ENCODE measurements around the gene CDK5. TPM values are rescaled to one million over a fixed set of nuclear protein-coding genes. Genes with fewer than 3 reads are reported as not detected.
A peak's percentile ranks its signal among the peaks of the same experiment; 100 is the strongest.

Gene CDK5
- total and polyA plus RNA-seq, 9 of the 15 experiments (the other 6 are each of a cell fraction or from before 2014, with no cell fraction given) = 3.2 to 38.0 (median 27.5) TPM

DNA sequence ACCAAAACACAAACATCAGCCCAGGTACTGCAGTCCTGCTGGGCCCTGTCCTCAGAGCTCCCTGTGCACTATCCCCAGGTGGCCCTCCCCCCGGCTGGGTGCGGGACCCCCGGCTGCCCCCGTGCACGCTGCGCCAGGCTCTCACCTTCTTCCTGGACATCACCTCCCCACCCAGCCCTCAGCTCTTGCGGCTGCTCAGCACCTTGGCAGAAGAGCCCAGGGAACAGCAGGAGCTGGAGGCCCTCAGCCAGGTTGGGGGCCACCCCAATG lies 47.7 kb downstream of the CDK5 start (continued):
- TF ChIP-seq, protein P1, sequence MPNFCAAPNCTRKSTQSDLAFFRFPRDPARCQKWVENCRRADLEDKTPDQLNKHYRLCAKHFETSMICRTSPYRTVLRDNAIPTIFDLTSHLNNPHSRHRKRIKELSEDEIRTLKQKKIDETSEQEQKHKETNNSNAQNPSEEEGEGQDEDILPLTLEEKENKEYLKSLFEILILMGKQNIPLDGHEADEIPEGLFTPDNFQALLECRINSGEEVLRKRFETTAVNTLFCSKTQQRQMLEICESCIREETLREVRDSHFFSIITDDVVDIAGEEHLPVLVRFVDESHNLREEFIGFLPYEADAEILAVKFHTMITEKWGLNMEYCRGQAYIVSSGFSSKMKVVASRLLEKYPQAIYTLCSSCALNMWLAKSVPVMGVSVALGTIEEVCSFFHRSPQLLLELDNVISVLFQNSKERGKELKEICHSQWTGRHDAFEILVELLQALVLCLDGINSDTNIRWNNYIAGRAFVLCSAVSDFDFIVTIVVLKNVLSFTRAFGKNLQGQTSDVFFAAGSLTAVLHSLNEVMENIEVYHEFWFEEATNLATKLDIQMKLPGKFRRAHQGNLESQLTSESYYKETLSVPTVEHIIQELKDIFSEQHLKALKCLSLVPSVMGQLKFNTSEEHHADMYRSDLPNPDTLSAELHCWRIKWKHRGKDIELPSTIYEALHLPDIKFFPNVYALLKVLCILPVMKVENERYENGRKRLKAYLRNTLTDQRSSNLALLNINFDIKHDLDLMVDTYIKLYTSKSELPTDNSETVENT (CRISPR knock-in tag; IDR thresholded peaks at IDR 0.05) = peak; percentile 78; the same call in 1 of the 2 replicates
- TF ChIP-seq NRF1 (conservative IDR thresholded peaks at IDR 0.05 in 1 of 2, IDR thresholded peaks at IDR 0.05 in 1 of 2) = 0 out of 4 replicates have a peak, but pooled peaks have one; percentile 26 to 39
- TF ChIP-seq, protein P2, sequence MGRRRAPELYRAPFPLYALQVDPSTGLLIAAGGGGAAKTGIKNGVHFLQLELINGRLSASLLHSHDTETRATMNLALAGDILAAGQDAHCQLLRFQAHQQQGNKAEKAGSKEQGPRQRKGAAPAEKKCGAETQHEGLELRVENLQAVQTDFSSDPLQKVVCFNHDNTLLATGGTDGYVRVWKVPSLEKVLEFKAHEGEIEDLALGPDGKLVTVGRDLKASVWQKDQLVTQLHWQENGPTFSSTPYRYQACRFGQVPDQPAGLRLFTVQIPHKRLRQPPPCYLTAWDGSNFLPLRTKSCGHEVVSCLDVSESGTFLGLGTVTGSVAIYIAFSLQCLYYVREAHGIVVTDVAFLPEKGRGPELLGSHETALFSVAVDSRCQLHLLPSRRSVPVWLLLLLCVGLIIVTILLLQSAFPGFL (CRISPR knock-in tag; IDR thresholded peaks at IDR 0.05) = 0 out of 2 replicates have a peak, but pooled peaks have one; percentile 64

DNA sequence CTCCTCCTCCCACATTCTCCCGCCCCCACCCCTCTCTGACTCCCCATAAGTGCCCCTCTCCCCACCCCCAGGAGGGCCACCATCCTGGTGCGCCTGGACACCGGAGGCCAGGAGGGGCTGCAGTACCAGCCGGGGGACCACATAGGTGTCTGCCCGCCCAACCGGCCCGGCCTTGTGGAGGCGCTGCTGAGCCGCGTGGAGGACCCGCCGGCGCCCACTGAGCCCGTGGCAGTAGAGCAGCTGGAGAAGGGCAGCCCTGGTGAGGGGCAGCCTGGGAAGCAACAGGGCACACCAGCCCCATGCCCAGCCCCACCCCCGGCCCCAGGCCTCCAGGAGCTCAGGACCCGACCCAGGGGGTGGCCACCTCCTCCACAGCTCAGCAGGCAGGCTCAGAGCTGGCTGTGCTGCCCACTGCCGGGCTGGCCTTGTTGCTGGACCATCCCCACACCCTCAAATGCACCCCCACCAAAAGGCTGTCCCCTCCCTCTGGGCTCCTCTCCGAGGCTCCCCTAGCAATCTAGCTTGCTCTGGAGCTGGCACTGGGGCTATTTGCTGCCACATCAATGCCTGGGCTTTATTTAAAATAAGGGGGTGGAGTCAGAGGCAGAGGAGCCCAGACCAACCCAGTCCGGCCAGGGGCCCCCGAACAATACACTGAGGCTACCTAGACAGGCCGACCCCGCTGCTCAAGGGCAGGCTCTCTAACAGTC lies 48.2 kb downstream of the CDK5 start:
- Histone ChIP-seq H4K20me1 (replicated peaks; ENCODE audit: control insufficient read depth, insufficient read depth, low read length) (no peaks in the 10 kb centered on the region), H3K36me3 (ENCODE audit: control insufficient read depth, insufficient read depth, low read length) (peaks cover 27% of the 10 kb centered on the region; the same call in 1 of the 3 replicates), H2AFZ (ENCODE audit: low read depth, low read length) (peak overlapping the region; percentile 92), H3K9ac (ENCODE audit: insufficient read depth in 1 of 2, low read depth in 2 of 2, low read length in 2 of 2) (peak overlapping the region; percentile 77 to 94), H3K27me3 (ENCODE audit: control insufficient read depth in 2 of 2, insufficient read depth in 2 of 2, low read length in 2 of 2) (no peaks in the 10 kb centered on the region; a peak in 1 of 5 replicates), H3K4me1 (replicated peaks in 1 of 2; ENCODE audit: control insufficient read depth in 2 of 2, insufficient read depth in 2 of 2, low read length in 2 of 2) (peaks cover 42 to 74% of the 10 kb centered on the region in 2 experiments), H3K4me2 (ENCODE audit: insufficient read depth, low read length) (peak overlapping the region; percentile 100), H3K9me1 (ENCODE audit: control insufficient read depth, insufficient read depth, low read length) (no peaks in the 10 kb centered on the region), H3K79me2 (ENCODE audit: control insufficient read depth, insufficient read depth, low read length) (peaks cover 45% of the 10 kb centered on the region), H3K9me3 (replicated peaks; ENCODE audit: control insufficient read depth, insufficient read depth, low read depth, low read length) (no peaks in the 10 kb centered on the region), H3K4me3 (peak overlapping the region; percentile 57), H3K27ac (ENCODE audit: extremely low read depth, low read depth, low read length) (peak overlapping the region; percentile 85)
- POLR2A ChIA-PET = interaction anchor here (0.6 to 8.4 kb wide), 10 partner anchors 11 to 222 kb away, joined by 3 to 146 read pairs (median 5); partner anchors contain the start of genes ABCB8, ATG9B and FASTK
- in situ Hi-C loops (cut with MboI) (no loop called here), intact Hi-C loops (cut with micrococcal nuclease) (loop anchor here (2.0 to 10.0 kb wide), 3 partner anchors 75 to 223 kb away; partner anchors contain the start of gene CHPF2)
- FAIRE-seq (no peak), DNase-seq (ENCODE audit: extremely low read depth in 1 of 4, low spot score in 3 of 4) (peak; percentile 80 to 86 (median 83)), ATAC-seq (peak; percentile 64)
- no TSS peak for BruUV-seq (replicated peaks)
- 2% methylated on average over 21 of the region's 22 CpGs for WGBS (ENCODE audit: insufficient coverage, low coverage, missing lambda C conversion rate)
- CTCF ChIA-PET (ENCODE audit: low intra/inter-chr PET ratio) = interaction anchor here (0.6 to 3.5 kb wide), 8 partner anchors 9 to 231 kb away, joined by 3 to 15 read pairs (median 5); no protein-coding TSS in a partner anchor
- no peak for TF ChIP-seq TBP (optimal IDR thresholded peaks at IDR 0.05; ENCODE audit: low read depth, low read length)
- peak; percentile 25; the same call in 1 of the 2 replicates for TF ChIP-seq ELF2 (CRISPR knock-in tag; IDR thresholded peaks at IDR 0.05)
- peak; percentile 50 for TF ChIP-seq BRD9 (IDR thresholded peaks at IDR 0.05; ENCODE audit: low read depth, partially characterized antibody)
- TF ChIP-seq ZBTB7A (IDR thresholded peaks at IDR 0.05; ENCODE audit: borderline replicate concordance, control insufficient read depth, low read depth, low read length) = peak; percentile 97
- TF ChIP-seq CCNT2 (IDR thresholded peaks at IDR 0.05; ENCODE audit: borderline replicate concordance, extremely low read depth, insufficient read length, low read depth, low read length) = peak; percentile 31
- 0 out of 2 replicates have a peak, but pooled peaks have one; percentile 45 for TF ChIP-seq ZNF133 (CRISPR knock-in tag; IDR thresholded peaks at IDR 0.05)
- TF ChIP-seq MYC (IDR thresholded peaks at IDR 0.05; ENCODE audit: low read depth, low read length) = peak; percentile 7; the same call in 1 of the 2 replicates
- no peak for TF ChIP-seq MYC (CRISPR knock-in tag; IDR thresholded peaks at IDR 0.05; ENCODE audit: borderline replicate concordance, low read depth)
- peak; percentile 43 to 63 for TF ChIP-seq RAD21 (CRISPR knock-in tag; conservative IDR thresholded peaks at IDR 0.05 in 1 of 2, IDR thresholded peaks at IDR 0.05 in 1 of 2)
- TF ChIP-seq, protein P3, sequence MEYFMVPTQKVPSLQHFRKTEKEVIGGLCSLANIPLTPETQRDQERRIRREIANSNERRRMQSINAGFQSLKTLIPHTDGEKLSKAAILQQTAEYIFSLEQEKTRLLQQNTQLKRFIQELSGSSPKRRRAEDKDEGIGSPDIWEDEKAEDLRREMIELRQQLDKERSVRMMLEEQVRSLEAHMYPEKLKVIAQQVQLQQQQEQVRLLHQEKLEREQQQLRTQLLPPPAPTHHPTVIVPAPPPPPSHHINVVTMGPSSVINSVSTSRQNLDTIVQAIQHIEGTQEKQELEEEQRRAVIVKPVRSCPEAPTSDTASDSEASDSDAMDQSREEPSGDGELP (CRISPR knock-in tag; IDR thresholded peaks at IDR 0.05; ENCODE audit: borderline replicate concordance) = peak; percentile 67; the same call in 1 of the 2 replicates

Data from K562 (cell line).